Neuronal stem cell (in vitro differentiated cells): ENCODE measurements around the gene UBA7.

ENCODE experiments used
- DNase-seq: peaks from one replicate; pipeline ENCODE4 v3.0.0-alpha.2; 2013; ENCODE audit warnings: low spot score
- H2AFZ ChIP-seq: one replicate; pipeline ENCODE4 v1.6.1; 2013; ENCODE audit warnings: mild to moderate bottlenecking, low read length, inconsistent platforms
- H2AK5ac ChIP-seq: 2 replicates; pipeline ENCODE4 v1.6.1; 2013; ENCODE audit warnings: low read depth, mild to moderate bottlenecking, inconsistent platforms, low read length, moderate library complexity, mixed read lengths
- H2BK120ac ChIP-seq: 2 replicates; pipeline ENCODE4 v1.6.1; 2013; ENCODE audit warnings: low read depth, mild to moderate bottlenecking, inconsistent platforms, low read length, moderate library complexity, mixed read lengths
- H2BK12ac ChIP-seq: one replicate; pipeline ENCODE4 v1.6.1; 2013; ENCODE audit warnings: low read length, inconsistent platforms
- H2BK15ac ChIP-seq: 2 replicates; pipeline ENCODE4 v1.6.1; 2013; ENCODE audit warnings: mild to moderate bottlenecking, low read length, inconsistent platforms, mixed read lengths
- H2BK5ac ChIP-seq: one replicate; pipeline ENCODE4 v1.6.1; 2013; ENCODE audit warnings: inconsistent platforms, mild to moderate bottlenecking, low read length, moderate library complexity
- H3K14ac ChIP-seq: one replicate; pipeline ENCODE4 v1.6.1; 2013; ENCODE audit warnings: low read length, inconsistent platforms
- H3K18ac ChIP-seq: 2 replicates; pipeline ENCODE4 v1.6.1; 2013; ENCODE audit warnings: low read length, inconsistent platforms
- H3K23ac ChIP-seq: 2 replicates; pipeline ENCODE4 v1.6.1; 2013; ENCODE audit warnings: low read depth, mild to moderate bottlenecking, mixed read lengths, low read length, inconsistent platforms; ENCODE audit not compliant: poor library complexity
- H3K27ac ChIP-seq: replicated peaks from 3 replicates; pipeline ENCODE4 v1.5.1; 2013; ENCODE audit warnings: low read length, inconsistent platforms
- H3K27me3 ChIP-seq, 3 experiments: 2 replicates each; pipeline ENCODE4 v1.6.1; 2013; ENCODE audit warnings: low read length in 3 of 3, mild to moderate bottlenecking in 2 of 3, inconsistent platforms in 1 of 3, low read depth in 1 of 3, mixed read lengths in 1 of 3, moderate library complexity in 1 of 3; ENCODE audit not compliant: control insufficient read depth in 3 of 3, insufficient read depth in 3 of 3
- H3K36me3 ChIP-seq, 2 donors: replicated peaks in 1 of 2; 2 replicates each; pipeline ENCODE4 v1.6.1; 2013; ENCODE audit warnings: low read length in 2 of 2; ENCODE audit not compliant: control insufficient read depth in 2 of 2, insufficient read depth in 2 of 2
- H3K4ac ChIP-seq: 2 replicates; pipeline ENCODE4 v1.6.1; 2013; ENCODE audit warnings: inconsistent platforms, mild to moderate bottlenecking, low read length, moderate library complexity
- H3K4me1 ChIP-seq, 2 donors: 1 replicate in 1 of 2; 2 replicates in 1 of 2; pipeline ENCODE4 v1.6.1; 2013; ENCODE audit warnings: low read length in 2 of 2, low read depth in 1 of 2; ENCODE audit not compliant: control insufficient read depth in 2 of 2, insufficient read depth in 1 of 2
- H3K4me2 ChIP-seq: one replicate; pipeline ENCODE4 v1.6.1; 2013; ENCODE audit warnings: mild to moderate bottlenecking, low read length, inconsistent platforms; ENCODE audit not compliant: insufficient read depth, poor library complexity, severe bottlenecking
- H3K4me3 ChIP-seq, 2 donors: 2 replicates each; pipeline ENCODE4 v1.5.1; 2013; ENCODE audit warnings: low read length in 2 of 2, mild to moderate bottlenecking in 2 of 2, inconsistent platforms in 1 of 2, moderate library complexity in 1 of 2
- H3K79me1 ChIP-seq: one replicate; pipeline ENCODE4 v1.6.1; 2013; ENCODE audit warnings: low read depth, mild to moderate bottlenecking, inconsistent platforms, low read length, moderate library complexity
- H3K9ac ChIP-seq: one replicate; pipeline ENCODE4 v1.6.1; 2013; ENCODE audit warnings: mild to moderate bottlenecking, low read depth, low read length, inconsistent platforms; ENCODE audit not compliant: poor library complexity
- H3K9me3 ChIP-seq, 2 donors: replicated peaks in 1 of 2; 2 replicates each; pipeline versions ENCODE3 to v1.6.1; 2013; ENCODE audit warnings: low read length in 2 of 2, mild to moderate bottlenecking in 2 of 2, inconsistent platforms in 1 of 2, low read depth in 1 of 2, mixed read lengths in 1 of 2, moderate library complexity in 1 of 2; ENCODE audit not compliant: control insufficient read depth in 2 of 2, insufficient read depth in 1 of 2
- H4K8ac ChIP-seq: one replicate; pipeline ENCODE4 v1.6.1; 2013; ENCODE audit warnings: low read depth, mild to moderate bottlenecking, inconsistent platforms, low read length, moderate library complexity
- H4K91ac ChIP-seq: one replicate; pipeline ENCODE4 v1.6.1; 2013; ENCODE audit warnings: low read length, low read depth, mild to moderate bottlenecking, inconsistent platforms; ENCODE audit not compliant: poor library complexity
- WGBS, 2 donors: extraction: QIAGEN DNeasy Blood & Tissue Kit; methylation state at CpG; one replicate each; pipeline ENCODE4 v1.1.7; 2013; ENCODE audit warnings: missing lambda C conversion rate in 2 of 2, mixed read lengths in 1 of 2; ENCODE audit not compliant: insufficient read length in 2 of 2, insufficient replicate concordance in 1 of 2; ENCODE audit errors: extremely low coverage in 2 of 2; 5-methylcytosine and 5-hydroxymethylcytosine counted together

The UBA7 gene

DNA sequence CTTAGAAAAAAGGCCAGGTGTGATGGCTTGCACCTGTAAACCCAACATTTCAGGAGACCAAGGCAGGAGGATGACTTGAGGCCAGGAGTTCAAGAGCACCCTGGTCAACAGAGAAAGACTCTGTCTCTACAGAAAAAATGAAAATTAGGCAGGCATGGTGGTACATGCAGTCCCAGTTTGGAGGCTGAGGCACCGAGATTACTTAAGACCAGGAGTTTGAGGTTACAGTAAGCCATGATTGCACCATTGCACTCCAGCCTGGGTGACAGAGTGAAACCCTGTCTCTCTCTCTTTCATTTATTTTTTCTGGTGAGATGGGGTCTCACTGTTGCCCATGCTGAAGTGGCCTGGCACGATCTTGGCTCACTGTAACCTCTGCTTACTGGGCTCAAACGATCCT lies 52.1 kb downstream of the UBA7 start:
- H3K14ac ChIP-seq, result no peak overlapping the region
- H3K4me3 ChIP-seq, result no peak overlapping the region
- H4K8ac ChIP-seq, result no peak overlapping the region
- H3K23ac ChIP-seq, result no peak overlapping the region
- H4K91ac ChIP-seq, result no peak overlapping the region
- no peak overlapping the region for H3K9ac ChIP-seq
- H3K18ac ChIP-seq, result no peak overlapping the region
- no peak overlapping the region for H3K4ac ChIP-seq
- no peak overlapping the region for H3K27ac ChIP-seq
- H3K27me3 ChIP-seq, result no peaks in the 10 kb centered on the region
- no peaks in the 10 kb centered on the region for H3K4me1 ChIP-seq
- H2AK5ac ChIP-seq, result no peak overlapping the region
- peaks cover 0 to 3% of the 10 kb centered on the region in 2 donors for H3K9me3 ChIP-seq
- H3K4me2 ChIP-seq, result no peak overlapping the region
- H2BK5ac ChIP-seq, result no peak overlapping the region
- no CpG with 5 or more reads among the region's 3 CpGs for WGBS, 2 donors
- H3K79me1 ChIP-seq, result no peaks in the 10 kb centered on the region
- no peak overlapping the region for H2BK15ac ChIP-seq
- H2BK120ac ChIP-seq, result no peak overlapping the region
- no peak for DNase-seq
- peaks cover 0 to 26% of the 10 kb centered on the region in 2 donors for H3K36me3 ChIP-seq
- no peak overlapping the region for H2BK12ac ChIP-seq
- H2AFZ ChIP-seq, result no peak overlapping the region

DNA sequence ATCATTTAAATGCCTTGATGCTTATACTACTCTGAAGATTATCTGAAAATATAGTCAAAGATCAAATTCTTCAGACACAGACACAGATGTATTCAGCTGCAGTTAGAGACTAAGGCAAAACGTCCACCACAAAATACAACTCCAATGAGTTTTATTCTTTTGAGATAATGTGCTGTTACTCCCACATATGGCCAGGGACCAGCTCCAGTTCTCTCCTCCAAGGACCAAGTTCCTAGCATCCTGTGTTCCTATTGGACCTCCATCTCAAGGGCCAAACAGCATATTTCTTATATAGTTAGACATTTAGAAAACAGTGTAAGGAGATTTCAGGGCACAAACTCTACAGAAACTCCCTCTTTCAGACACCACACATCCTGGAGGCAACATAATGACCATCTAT lies 54.5 kb downstream of the UBA7 start:
- Histone ChIP-seq H4K8ac (no peak overlapping the region), H3K36me3 (peaks cover 0 to 20% of the 10 kb centered on the region in 2 donors), H4K91ac (no peak overlapping the region), H3K4me3 (no peak overlapping the region), H3K9ac (no peak overlapping the region), H3K27me3 (no peaks in the 10 kb centered on the region), H2BK5ac (no peak overlapping the region), H3K23ac (no peak overlapping the region), H2BK15ac (no peak overlapping the region), H3K27ac (no peak overlapping the region), H2BK120ac (no peak overlapping the region), H3K4me2 (no peak overlapping the region), H3K14ac (no peak overlapping the region), H3K9me3 (no peaks in the 10 kb centered on the region), H3K79me1 (no peaks in the 10 kb centered on the region), H2BK12ac (no peak overlapping the region), H3K18ac (no peak overlapping the region), H3K4ac (no peak overlapping the region), H2AFZ (no peak overlapping the region), H3K4me1 (no peaks in the 10 kb centered on the region), H2AK5ac (no peak overlapping the region)
- no peak for DNase-seq
- WGBS, 2 donors, result no CpG with 5 or more reads among the region's 1 CpG

DNA sequence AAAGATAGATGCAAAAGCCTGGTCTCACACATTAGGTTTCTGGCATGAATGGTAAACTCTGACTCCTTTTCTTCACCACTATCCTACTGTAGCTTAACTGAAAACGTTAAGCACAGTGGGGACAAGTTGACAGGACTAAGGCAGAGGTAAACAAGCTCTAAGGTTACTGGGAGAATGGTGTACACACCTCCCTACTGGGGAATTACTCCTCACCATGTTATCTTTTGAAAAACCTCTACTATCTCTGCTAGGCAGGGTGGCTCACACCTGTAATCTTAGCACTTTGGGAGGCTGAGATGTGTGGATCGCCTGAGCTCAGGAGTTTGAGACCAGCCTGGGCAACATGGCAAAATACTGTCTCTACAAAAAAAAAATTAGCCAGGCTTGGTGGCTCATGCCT lies 56.6 kb downstream of the UBA7 start:
- H3K79me1 ChIP-seq, result no peaks in the 10 kb centered on the region
- no peaks in the 10 kb centered on the region for H3K4me1 ChIP-seq
- no peak overlapping the region for H3K4ac ChIP-seq
- H2AFZ ChIP-seq, result no peak overlapping the region
- H3K4me3 ChIP-seq, result no peak overlapping the region
- H3K14ac ChIP-seq, result no peak overlapping the region
- no peak overlapping the region for H2BK5ac ChIP-seq
- no peak overlapping the region for H2BK15ac ChIP-seq
- no peaks in the 10 kb centered on the region for H3K9me3 ChIP-seq
- H4K8ac ChIP-seq, result no peak overlapping the region
- H2BK12ac ChIP-seq, result no peak overlapping the region
- no CpG with 5 or more reads among the region's 2 CpGs for WGBS, 2 donors
- H3K36me3 ChIP-seq, result peaks cover 0 to 11% of the 10 kb centered on the region in 2 donors
- no peak overlapping the region for H3K9ac ChIP-seq
- DNase-seq, result no peak
- H3K27me3 ChIP-seq, result no peaks in the 10 kb centered on the region
- no peak overlapping the region for H3K27ac ChIP-seq
- no peak overlapping the region for H3K23ac ChIP-seq
- H4K91ac ChIP-seq, result no peak overlapping the region
- no peak overlapping the region for H3K18ac ChIP-seq
- no peak overlapping the region for H2BK120ac ChIP-seq
- H2AK5ac ChIP-seq, result no peak overlapping the region
- H3K4me2 ChIP-seq, result no peak overlapping the region

DNA sequence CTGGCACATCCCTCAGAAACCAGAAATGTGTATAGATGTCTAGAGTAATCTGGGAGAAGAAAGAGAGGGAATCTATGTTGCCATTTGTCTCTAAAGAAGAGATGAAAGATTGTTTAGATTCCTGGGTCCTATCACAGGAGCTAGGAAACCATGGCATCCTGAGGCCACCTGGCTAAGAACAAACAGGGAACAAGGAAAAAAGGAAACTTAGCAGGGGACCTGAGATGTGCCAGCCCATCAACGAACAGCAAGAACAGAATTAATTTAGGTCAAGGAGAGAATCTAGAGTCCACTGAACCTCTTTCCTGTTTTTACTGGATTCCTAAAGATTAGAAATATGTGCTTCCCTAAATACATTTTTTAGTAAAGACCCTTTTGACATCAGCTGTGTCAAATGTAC lies 57.7 kb downstream of the UBA7 start:
- H2BK12ac ChIP-seq, result no peak overlapping the region
- no peak overlapping the region for H3K4ac ChIP-seq
- no peak overlapping the region for H4K91ac ChIP-seq
- no peak overlapping the region for H3K4me2 ChIP-seq
- peaks cover 0 to 14% of the 10 kb centered on the region in 2 donors for H3K36me3 ChIP-seq
- H2BK120ac ChIP-seq, result no peak overlapping the region
- no peak overlapping the region for H3K18ac ChIP-seq
- WGBS, 2 donors, result no CpG with 5 or more reads among the region's 1 CpG
- DNase-seq, result no peak
- H3K27me3 ChIP-seq, result no peaks in the 10 kb centered on the region
- no peaks in the 10 kb centered on the region for H3K79me1 ChIP-seq
- no peak overlapping the region for H3K27ac ChIP-seq
- no peaks in the 10 kb centered on the region for H3K9me3 ChIP-seq
- no peak overlapping the region for H3K14ac ChIP-seq
- no peak overlapping the region for H2AK5ac ChIP-seq
- H3K9ac ChIP-seq, result no peak overlapping the region
- H3K4me3 ChIP-seq, result no peak overlapping the region
- no peak overlapping the region for H4K8ac ChIP-seq
- H2BK15ac ChIP-seq, result no peak overlapping the region
- no peak overlapping the region for H2AFZ ChIP-seq
- no peak overlapping the region for H3K23ac ChIP-seq
- no peaks in the 10 kb centered on the region for H3K4me1 ChIP-seq
- no peak overlapping the region for H2BK5ac ChIP-seq
